Pulmonary artery endothelial cell (primary cell): ENCODE data around the gene ZNF154. TPM values are rescaled to one million over a fixed set of nuclear protein-coding genes. Genes with fewer than 3 reads are reported as not detected.

Experiments
- DNase-seq: peaks from one replicate; pipeline ENCODE4 v3.0.0-alpha.2; 2011; ENCODE audit warnings: low read depth, low spot score
- total RNA-seq: library from RNA; depleted of rRNA; stranded (reverse); fragments of >200 nt; gene quantifications from 2 replicates; pipeline ENCODE4 v1.2.3, GENCODE V29; 2014

ZNF154 gene
- total RNA-seq, 1 donor from 2014 or later: 0.92 TPM

DNA sequence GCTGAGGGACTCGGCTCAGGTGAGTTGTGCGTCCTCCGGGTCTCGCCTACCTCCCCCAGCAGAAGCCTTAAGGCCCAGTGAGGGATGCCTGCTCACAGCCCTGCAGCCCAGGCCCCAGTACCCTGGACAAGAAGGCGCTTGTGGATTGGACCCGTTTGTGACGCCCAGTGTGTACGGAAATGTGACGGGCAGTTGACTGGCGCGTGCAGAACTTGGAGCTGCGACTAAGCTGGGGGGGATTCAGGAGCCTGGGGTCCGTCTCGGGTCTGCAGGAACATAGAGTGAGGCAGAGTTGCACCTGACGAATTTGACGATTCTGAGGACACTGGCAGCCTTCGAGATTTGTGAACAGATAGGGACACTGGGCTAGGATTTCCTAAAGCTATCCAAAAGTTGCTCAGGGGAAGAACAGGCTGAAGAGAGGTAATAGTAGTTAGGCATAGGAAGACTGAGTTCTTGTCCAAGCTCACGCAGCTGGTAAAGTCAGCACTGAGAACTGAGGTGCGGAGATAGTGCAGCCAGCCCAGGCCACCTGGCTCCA, 26.7 kb downstream of the ZNF154 start:
- DNase-seq: no peak

DNA sequence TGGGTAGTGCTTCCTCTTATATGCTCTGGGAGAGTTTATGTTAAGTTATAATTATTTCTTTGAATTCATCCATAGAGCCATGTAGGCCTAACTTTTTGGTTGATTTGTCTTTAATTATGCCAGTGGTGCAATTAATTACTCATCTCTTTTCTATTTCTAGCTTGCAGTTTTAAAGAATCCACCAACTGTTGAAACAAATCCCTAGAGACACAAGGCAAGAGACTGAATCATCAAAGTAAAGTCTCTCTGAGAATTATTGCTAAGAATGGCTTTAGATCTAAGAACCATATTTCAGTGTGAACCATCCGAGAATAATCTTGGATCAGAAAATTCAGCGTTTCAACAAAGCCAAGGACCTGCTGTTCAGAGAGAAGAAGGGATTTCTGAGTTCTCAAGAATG, 33.1 kb downstream of the ZNF154 start:
- DNase-seq: no peak

DNA sequence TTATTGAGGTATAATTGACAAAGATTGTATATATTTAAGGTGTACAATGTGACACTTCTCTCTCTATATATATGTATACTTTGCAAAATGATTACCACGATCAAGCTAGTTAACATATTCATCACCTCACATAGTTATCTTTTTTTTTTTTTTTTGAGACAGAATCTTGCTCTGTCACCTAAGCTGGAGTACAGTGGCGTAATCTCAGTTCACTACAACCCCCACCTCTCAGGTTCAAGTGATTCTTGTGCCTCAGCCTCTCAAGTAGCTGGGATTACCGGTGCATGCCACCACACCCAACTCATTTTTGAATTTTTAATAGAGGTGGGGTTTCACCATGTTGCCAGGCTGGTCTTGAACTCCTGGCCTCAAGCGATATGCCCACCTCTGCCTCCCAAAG, 36.5 kb downstream of the ZNF154 start:
- DNase-seq: no peak

DNA sequence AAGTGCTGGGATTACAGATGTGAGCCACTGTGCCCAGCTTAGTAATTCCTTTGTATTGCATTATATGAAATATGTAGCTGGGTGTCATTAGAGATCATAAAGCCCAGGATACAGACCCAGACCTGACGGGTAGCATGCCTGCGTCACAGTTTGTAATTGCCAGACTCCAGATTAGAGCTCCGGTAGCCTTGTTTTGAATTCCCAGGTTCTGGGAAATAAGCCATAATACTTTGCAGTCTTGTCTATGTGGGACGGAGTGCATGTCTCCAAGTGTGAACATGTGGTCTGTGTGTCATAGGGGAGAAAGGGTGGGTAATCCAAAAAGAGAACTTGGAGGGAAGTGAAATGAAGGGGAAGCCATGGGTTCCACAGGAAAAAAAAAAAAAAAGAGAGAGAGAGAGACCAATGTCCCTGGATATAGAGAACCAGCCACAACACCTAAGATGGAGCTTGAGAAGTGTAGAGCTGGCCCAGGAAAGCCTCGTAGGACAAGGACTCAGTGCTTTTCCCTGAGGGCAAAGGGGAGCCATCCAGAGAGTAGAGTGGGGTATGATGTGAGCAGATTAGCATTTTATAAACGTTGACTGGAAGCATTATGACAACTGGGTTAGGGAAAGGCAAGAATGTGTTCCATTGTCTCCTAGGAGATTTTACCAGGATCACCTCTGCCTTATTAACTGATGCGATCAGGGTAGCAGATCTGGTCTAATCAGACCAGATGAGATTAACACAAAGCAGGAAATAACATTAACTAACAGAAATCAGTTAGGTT, 37.7 kb downstream of the ZNF154 start:
- DNase-seq: no peak

DNA sequence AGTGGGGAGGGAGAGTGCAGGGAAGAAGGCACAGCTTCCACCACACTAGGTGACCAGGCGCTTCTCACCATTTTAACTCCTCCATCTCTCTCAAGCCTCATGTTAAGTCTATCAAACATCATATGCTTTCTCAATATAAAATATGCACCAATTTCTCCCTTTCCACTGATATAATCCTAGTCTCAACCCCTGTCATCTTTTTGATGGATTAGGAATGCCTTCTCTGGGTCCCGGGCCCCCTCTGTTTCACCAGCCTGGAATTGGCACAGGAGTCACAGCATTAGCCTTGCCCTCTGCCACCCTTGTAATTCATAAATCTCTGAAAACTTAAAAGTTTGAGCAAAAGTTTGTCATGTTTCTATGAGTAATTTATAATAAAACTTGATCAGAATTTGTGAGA, 40.4 kb downstream of the ZNF154 start, which contains the start of gene ZSCAN4:
Gene ZSCAN4 (plus strand): TSS at position 301 of the 400 bp plus-strand sequence. CDS start 7,211 bp downstream, outside the sequence.
- no peak for DNase-seq

DNA sequence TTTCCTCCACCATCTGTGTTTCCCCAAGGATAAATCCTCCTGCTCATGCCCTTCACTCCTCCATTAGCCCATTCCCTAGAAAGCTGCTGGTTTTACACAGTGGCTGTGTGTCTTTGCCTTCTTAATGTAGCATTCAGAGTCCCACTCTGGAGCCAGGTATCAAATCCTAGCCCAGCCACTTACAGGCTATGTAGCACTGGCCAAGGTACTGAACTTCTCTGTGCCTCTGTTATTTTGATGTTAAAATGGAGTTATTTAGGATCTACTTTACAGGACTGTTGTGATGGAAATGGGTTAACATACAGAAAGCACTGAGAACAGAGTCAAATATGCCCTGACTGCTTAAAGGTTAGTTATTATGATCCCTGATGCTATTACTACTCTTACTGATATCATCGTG, 41.8 kb downstream of the ZNF154 start:
- no peak for DNase-seq

DNA sequence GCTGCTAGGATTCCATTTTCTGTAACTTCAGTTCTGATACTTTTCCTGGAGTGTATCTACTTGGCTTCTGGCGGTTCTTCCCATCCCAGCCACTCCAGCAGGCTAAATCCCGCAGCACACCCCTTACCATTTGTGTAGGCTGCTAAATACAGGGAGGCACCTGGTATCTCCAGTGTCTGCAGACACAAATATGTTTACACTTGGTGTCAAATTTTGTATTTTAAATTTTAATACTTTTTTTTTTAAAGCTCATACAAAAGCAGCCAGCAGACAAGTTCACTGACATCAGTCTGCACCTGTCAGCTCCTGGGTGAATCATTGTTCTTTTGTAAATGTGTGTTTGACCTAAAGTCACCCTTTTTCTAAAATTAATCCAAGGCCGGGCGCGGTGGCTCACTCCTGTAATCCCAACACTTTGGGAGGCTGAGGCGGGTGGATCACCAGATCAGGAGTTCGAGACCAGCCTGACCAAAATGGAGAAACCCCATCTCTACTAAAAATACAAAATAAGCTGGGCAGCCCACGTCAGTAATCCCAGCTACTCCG, 43.7 kb downstream of the ZNF154 start:
- no peak for DNase-seq

DNA sequence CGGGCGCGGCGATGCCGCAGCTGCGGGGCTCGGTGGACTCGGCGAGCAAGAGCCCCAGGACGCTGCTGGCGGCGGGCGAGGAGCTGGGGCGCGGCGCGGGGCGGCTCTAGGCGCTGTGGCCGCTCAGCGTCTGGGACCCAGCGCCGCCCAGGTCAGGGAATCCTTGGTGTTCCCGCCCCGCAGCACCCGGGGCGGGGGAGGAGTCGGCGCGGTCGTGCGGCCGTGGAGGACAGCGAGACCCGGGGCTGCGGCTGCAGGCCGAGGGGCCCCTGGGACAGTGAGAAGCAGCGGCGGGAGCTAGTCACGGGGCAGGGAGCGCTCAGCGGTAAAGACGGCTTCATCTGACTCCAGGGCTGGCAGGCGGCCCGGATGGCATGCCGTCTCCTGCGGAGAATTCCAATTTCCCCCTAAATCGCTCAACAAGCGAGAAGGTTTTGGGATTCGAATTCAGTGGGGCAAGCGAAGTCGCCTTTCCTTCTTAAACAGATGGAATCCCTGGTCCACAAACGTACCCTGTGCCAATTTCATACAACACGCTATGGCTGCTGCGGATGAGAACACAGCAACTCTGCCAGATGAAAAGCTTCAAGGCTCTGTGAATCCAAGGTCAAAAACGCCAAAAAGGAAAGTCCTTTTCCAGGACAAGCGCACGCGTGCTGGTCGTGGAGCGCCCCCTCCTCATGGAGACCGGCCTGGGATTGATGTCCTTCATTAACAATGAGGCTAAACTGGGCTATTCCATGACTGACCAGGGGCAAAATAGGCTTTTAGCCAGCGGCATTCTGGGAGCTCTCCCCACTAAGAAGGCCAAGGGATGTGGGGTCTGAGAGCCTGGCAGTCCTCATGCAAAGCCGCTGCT, 44.5 kb downstream of the ZNF154 start:
- no peak for DNase-seq

DNA sequence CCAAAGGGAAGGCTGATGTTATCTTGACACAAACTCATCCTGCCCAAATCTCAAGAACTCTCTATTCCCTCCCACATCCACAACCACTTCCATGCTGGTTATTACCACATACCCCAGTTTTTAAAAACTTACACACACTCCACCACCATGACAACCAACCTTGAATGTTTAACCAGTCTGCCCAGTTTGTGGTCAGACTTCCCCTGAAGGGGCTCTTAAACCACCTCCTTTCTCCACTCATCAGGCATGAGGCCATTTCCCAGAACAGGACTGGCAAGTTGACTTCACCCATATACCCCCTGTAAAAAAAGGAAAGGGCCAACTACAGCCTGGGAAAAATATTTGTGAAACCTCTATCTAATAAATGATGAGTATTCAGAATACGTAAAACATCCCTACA, 52.7 kb downstream of the ZNF154 start:
- no peak for DNase-seq

DNA sequence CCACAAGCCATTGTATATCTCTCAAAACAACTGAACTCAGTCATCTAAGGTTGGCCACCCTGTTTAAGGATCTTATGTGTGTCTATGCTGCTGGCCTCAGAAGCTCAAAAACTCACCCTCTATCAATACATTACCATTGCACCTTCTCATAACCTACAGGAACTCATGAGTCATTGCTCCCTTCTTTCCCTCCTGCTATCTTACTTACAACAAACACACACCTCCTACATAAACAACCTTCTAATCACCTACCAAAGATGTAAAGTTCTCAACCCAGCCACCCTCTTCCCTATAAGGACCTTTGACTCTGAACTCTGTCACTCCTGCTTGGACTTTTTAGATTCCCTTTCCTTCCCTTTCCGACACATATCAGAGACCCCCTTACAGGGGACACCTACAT, 53.6 kb downstream of the ZNF154 start:
- DNase-seq: no peak

DNA sequence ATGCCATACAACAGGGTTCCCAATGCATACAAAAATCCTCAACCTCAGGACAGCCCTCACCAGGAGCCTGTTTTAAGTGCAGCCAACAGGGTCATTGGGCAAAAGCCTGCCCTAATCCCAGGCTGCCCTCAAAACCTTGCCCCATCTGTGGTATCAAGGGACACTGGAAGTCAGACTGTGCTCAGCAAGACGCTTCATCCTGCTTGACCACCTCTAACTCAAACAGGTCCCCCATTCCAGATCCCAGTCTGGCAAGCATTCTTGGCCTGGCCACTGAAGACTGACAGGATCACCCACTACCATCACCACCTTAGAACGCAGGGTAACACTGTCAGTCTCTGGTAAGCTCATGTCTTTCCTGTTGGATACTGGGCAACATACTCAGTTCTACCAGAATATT, 55.3 kb downstream of the ZNF154 start:
- DNase-seq: no peak

DNA sequence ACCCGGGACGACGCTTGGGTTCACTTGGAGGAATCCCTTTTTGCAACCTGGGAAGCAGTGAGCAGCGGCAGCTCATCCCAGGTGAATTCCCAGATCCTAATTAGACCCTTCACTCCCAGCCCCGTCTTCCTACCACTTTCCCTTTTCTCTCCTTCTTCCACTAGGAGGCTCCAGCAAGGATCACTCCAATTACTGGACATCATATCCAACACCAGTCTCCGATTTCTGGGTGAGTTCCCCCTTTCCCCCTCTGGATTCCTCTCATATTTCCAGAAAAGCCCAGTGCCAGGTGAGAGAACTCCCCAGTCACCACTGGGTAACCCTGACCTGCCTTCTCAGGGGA, 57.4 kb downstream of the ZNF154 start:
- DNase-seq: no peak

DNA sequence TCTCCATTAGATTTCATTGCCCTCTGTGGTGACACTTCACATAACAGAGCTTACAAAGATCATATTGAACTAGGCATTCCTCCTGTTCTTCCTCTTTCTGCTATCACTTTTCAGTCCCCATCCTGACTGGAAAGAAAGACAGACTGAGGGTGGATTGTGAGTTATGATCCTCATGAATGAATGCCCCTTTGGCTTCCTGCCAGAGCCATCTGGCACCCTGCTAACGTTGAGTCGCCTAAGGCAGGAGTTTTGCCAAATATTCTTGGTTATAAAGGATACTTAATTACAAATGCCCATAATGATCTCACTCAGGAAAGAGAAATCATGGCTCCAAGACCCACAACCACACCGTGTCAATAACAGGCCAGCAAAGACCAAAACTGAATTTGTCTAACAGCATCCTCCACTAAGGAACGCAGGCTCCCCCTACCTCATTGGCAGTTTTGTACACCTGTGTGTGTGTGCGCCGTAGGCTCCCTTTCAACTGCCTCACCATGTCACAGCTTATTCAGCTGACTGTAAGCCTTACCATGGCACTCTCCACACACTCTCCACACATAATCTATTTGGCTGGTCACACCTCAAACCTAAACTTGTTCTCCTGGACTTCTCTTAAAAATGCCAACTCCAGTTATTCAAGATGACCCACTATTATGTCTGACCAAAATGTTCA, 60.5 kb downstream of the ZNF154 start:
- no peak for DNase-seq

Other genes starting within 250 kb of the ZNF154 start
- gene ZNF772, start 231.6 kb downstream of the ZNF154 start, total RNA-seq: 14.1 and 25.7 TPM in 2 replicates
- gene ZNF419, start 221.5 kb downstream of the ZNF154 start, total RNA-seq: 8.6 and 13.6 TPM in 2 replicates
- gene ZNF773, start 209.3 kb downstream of the ZNF154 start, total RNA-seq: 10.2 and 10.6 TPM in 2 replicates
- 4.2 and 5.6 TPM in 2 replicates for gene ZNF549, start 181.8 kb downstream of the ZNF154 start, total RNA-seq
- 5.3 and 6.3 TPM in 2 replicates for gene ZNF550, start 149.3 kb downstream of the ZNF154 start, total RNA-seq
- 4.4 and 5.4 TPM in 2 replicates for gene ZNF416, start 130.3 kb downstream of the ZNF154 start, total RNA-seq
- gene ZIK1, start 125.1 kb downstream of the ZNF154 start, total RNA-seq: 2.8 and 6.5 TPM in 2 replicates
- 5.0 and 5.7 TPM in 2 replicates for gene ZNF530, start 109.3 kb downstream of the ZNF154 start, total RNA-seq
- gene ZNF134, start 95.0 kb downstream of the ZNF154 start, total RNA-seq: 15.4 and 19.0 TPM in 2 replicates
- gene ZNF211, start 76.0 kb downstream of the ZNF154 start, total RNA-seq: 7.1 and 13.5 TPM in 2 replicates
- gene ZSCAN4, start 40.3 kb downstream of the ZNF154 start, total RNA-seq: not detected in 2 replicates
- gene ZNF551, start 27.2 kb downstream of the ZNF154 start, total RNA-seq: 8.7 and 9.8 TPM in 2 replicates
- gene ZNF671, start 18.4 kb upstream of the ZNF154 start, total RNA-seq: 4.7 and 9.3 TPM in 2 replicates
- gene ZNF776, start 37.6 kb upstream of the ZNF154 start, total RNA-seq: 13.2 and 13.4 TPM in 2 replicates
- 10.3 and 17.6 TPM in 2 replicates for gene ZNF586, start 60.5 kb upstream of the ZNF154 start, total RNA-seq
- 5.8 and 9.2 TPM in 2 replicates for gene ZNF552, start 105.7 kb upstream of the ZNF154 start, total RNA-seq
- 24.7 and 29.6 TPM in 2 replicates for gene ZNF587B, start 121.1 kb upstream of the ZNF154 start, total RNA-seq
- 20.7 and 21.5 TPM in 2 replicates for gene ZNF587, start 140.7 kb upstream of the ZNF154 start, total RNA-seq
- gene ZNF814, start 179.8 kb upstream of the ZNF154 start, total RNA-seq: 6.1 and 10.8 TPM in 2 replicates
- gene ZNF417, start 207.4 kb upstream of the ZNF154 start, total RNA-seq: 9.6 and 16.7 TPM in 2 replicates
- 4.6 and 6.6 TPM in 2 replicates for gene ZNF418, start 226.2 kb upstream of the ZNF154 start, total RNA-seq
- 4.4 and 5.6 TPM in 2 replicates for gene ZNF256, start 238.5 kb upstream of the ZNF154 start, total RNA-seq